ENCODE data around the gene CHRM4. TPM values are rescaled to one million over a fixed set of nuclear protein-coding genes. Genes with fewer than 3 reads are reported as not detected.

CHRM4 gene
- total RNA-seq: not detected in 2 replicates

DNA sequence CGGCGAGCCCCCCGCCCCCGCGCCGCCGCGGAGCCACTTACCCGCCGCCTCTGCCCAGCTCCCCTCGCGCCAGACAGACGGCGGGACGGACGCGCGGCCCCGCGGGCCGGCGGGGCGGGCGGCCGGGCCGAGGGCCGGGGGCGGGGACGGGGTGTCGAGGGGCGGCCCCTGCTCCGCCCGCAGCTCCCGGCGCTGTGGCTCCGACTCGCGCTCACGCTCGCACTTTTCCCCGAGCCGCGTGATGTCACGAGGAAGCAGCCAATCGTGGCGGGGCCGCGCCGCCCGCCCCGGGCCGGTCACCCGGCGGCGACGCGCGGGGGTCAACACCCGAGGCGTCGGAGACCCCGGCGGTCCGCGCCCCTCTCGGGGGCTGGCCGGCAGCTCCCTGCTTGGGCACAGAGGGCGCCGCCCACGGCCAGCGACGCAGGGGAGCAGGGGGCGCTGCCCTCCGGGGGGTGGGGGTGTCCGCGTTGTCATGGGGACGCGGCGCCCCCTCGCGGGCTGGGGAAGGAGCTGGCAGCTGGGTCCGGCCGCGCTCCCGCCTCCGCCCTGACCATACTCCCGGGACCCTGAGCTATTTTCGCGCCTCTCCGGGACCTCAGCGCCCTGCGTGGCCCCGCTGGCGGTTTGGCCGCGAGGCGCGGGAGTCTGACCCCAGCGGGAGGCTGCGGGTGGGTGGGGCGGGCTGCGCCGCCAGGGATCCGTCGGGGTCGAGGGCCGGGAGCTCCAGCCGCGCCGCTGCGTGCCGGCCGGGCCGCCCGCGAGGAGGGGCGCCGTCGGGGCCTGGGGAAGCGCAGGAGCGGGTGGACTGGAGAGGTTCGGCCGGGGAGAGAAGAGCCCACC is at the start of gene CHRM4:
Gene CHRM4 (minus strand): TSS at position 199 of the 843 bp plus-strand sequence. CDS start 5,219 bp downstream, outside the sequence.
- no peak for DNase-seq (ENCODE audit: low read depth)
- TF ChIP-seq, protein P1, sequence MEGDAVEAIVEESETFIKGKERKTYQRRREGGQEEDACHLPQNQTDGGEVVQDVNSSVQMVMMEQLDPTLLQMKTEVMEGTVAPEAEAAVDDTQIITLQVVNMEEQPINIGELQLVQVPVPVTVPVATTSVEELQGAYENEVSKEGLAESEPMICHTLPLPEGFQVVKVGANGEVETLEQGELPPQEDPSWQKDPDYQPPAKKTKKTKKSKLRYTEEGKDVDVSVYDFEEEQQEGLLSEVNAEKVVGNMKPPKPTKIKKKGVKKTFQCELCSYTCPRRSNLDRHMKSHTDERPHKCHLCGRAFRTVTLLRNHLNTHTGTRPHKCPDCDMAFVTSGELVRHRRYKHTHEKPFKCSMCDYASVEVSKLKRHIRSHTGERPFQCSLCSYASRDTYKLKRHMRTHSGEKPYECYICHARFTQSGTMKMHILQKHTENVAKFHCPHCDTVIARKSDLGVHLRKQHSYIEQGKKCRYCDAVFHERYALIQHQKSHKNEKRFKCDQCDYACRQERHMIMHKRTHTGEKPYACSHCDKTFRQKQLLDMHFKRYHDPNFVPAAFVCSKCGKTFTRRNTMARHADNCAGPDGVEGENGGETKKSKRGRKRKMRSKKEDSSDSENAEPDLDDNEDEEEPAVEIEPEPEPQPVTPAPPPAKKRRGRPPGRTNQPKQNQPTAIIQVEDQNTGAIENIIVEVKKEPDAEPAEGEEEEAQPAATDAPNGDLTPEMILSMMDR (conservative IDR thresholded peaks at IDR 0.05; ENCODE audit: low read depth, low read length): peak; percentile 31
- H3K4me3 ChIP-seq (ENCODE audit: low read depth, low read length): peak within 1 kb of the TSS; percentile 48

DNA sequence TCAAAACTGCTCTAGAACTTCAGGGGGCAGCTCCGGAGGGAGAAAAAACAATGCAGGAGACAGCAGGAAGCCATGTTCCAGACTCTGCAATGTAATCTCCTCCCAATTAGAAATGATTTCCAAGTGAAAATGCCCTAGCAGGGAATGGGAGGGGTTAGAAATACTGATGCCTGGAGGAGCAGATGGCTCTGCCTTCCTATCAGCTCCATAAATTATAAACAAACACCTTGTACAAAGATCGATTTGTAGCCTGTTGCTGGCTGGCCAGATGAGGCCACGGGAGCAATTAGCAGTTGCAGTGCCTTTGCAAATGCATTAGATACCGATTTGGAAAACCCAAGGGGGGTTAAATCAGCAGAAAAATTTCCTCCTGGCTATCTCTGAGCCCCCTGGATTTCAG is 46.6 kb upstream of the CHRM4 start:
- TF ChIP-seq, protein P1 (conservative IDR thresholded peaks at IDR 0.05; ENCODE audit: low read depth, low read length): no peak
- H3K4me3 ChIP-seq (ENCODE audit: low read depth, low read length): no peak overlapping the region
- no peak for DNase-seq (ENCODE audit: low read depth)

DNA sequence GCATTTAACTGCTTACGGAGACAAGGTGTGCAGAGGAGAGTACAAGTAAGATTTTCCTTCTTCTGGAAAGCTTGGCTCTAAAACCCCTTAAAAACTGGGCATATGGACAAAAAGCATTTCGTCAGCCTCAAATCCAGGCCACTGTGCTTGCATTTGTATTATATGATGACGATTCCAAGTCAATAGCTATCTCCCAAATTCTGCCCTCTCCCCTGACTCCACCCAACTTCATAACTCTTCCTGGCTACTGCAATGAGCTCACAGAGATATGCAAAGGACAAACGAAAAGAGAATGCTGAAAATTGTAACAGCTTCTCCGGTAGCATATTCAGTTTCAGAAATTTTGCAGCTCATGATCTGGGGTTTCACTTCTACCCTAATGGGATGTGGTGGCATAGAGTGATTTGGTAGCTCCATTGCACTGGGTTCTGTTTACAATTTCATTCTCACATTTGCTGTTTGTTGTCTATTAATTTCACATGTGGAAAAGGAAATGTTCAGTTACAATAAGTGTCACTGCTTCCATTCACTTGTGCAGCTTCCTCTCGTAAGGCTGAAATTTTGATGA is 45.6 kb upstream of the CHRM4 start:
- no peak for DNase-seq (ENCODE audit: low read depth)
- no peak overlapping the region for H3K4me3 ChIP-seq (ENCODE audit: low read depth, low read length)
- TF ChIP-seq, protein P1 (conservative IDR thresholded peaks at IDR 0.05; ENCODE audit: low read depth, low read length): no peak

DNA sequence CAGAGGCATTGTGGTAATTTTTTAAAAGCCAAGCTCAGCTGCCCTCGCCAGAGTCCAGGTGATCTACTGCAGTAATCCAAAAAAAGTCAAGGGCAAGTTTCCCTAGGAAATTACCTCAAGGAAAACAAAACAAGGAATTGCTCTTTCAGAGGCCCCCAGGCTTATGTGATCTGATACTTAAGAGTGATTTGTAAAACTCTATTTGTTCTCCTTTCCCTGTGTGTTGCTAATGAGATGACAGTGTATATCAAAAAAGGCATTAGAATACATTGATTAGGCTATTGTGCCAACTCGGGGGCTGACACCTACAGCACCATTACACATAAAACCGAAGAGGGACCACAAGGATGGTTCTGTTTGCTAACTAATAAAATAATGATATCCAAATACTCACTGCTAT is 44.5 kb upstream of the CHRM4 start:
- no peak overlapping the region for H3K4me3 ChIP-seq (ENCODE audit: low read depth, low read length)
- no peak for DNase-seq (ENCODE audit: low read depth)
- TF ChIP-seq, protein P1 (conservative IDR thresholded peaks at IDR 0.05; ENCODE audit: low read depth, low read length): no peak

DNA sequence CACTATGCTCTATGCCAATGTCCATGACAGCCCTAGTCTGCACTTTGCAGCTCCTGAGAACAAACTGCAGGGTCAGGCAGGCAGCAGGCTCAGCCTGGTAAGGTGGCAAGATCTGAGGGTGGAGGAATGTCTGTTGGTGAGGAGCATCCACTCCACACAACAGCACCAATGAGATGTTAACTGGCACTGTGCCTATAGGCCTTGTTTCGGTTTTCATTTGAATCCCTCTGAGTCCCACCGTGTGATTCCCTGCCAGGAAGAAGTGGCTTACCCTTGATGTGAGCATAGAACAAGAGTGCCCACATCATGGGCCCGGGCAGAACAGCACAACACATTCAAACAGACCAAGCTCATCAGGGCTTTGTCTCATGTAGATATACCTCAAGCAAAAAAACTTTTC is 44.1 kb upstream of the CHRM4 start:
- no peak overlapping the region for H3K4me3 ChIP-seq (ENCODE audit: low read depth, low read length)
- no peak for DNase-seq (ENCODE audit: low read depth)
- TF ChIP-seq, protein P1 (conservative IDR thresholded peaks at IDR 0.05; ENCODE audit: low read depth, low read length): no peak

DNA sequence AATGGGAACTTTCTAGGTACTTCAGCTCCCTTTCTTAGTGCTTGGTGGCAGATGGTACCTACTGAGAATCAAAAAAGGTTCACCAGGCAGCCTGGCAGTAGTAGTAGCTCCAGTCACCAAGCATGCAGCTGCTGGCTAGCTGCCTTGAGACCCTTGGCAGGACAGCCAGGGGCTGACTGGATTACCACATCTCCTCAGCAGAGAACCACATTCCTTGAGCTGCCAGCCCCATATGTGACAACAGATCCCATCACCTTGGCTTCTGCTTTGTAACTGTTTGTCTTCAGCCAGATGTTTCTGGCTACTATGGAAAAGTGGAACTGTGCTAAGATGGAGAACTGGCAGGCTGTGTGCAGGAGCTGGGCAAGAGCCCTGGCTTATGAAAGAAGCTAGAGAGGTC is 39.6 kb upstream of the CHRM4 start:
- TF ChIP-seq, protein P1 (conservative IDR thresholded peaks at IDR 0.05; ENCODE audit: low read depth, low read length): no peak
- no peak for DNase-seq (ENCODE audit: low read depth)

More for the DNA sequence above, 39.6 kb upstream of the CHRM4 start:
- H3K4me3 ChIP-seq (ENCODE audit: low read depth, low read length): no peak overlapping the region

Data from epithelial cell of proximal tubule (primary cell).